Subcutaneous adipose tissue (tissue), 4 donors: ENCODE results near the gene ADGRD2. TPM values are rescaled to one million over a fixed set of nuclear protein-coding genes. Genes with fewer than 3 reads are reported as not detected.

Experiments
- CTCF ChIP-seq: fragments of 450-650 bp; IDR thresholded peaks from one replicate; pipeline ENCODE4 v1.5.1; 2016; ENCODE audit warnings: low read depth, mild to moderate bottlenecking, control low read depth, antibody characterized with exemption, moderate library complexity
- total RNA-seq, 4 donors: library from RNA; depleted of rRNA; stranded (reverse); fragments of >200 nt; gene quantifications; one replicate each; pipeline ENCODE4 v1.1.0, GENCODE V29; 2016

The ADGRD2 gene
- total RNA-seq, 4 donors from 2014 or later = not detected

DNA sequence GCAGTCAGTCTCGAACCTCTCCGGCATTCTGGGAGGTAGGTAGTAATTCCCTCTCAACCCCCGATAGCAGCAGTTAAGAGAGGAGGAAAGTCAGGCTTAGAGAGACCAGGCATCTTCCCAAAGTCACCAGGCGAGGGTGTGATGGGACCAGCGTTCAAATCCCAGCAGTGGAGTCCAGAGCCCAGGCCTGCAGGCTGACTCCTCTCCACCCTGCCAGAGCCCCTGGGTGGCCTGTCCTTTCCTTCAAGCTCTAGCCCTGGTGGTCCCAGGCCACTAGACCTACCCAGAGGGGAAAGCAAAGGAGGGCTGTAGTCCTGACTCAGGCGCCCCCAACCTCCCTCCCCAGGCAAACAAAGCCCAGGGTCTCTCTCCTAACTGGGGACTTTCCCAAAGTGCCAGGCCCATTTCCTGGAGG, 61.2 kb downstream of the ADGRD2 start:
- TF ChIP-seq CTCF = no peak

DNA sequence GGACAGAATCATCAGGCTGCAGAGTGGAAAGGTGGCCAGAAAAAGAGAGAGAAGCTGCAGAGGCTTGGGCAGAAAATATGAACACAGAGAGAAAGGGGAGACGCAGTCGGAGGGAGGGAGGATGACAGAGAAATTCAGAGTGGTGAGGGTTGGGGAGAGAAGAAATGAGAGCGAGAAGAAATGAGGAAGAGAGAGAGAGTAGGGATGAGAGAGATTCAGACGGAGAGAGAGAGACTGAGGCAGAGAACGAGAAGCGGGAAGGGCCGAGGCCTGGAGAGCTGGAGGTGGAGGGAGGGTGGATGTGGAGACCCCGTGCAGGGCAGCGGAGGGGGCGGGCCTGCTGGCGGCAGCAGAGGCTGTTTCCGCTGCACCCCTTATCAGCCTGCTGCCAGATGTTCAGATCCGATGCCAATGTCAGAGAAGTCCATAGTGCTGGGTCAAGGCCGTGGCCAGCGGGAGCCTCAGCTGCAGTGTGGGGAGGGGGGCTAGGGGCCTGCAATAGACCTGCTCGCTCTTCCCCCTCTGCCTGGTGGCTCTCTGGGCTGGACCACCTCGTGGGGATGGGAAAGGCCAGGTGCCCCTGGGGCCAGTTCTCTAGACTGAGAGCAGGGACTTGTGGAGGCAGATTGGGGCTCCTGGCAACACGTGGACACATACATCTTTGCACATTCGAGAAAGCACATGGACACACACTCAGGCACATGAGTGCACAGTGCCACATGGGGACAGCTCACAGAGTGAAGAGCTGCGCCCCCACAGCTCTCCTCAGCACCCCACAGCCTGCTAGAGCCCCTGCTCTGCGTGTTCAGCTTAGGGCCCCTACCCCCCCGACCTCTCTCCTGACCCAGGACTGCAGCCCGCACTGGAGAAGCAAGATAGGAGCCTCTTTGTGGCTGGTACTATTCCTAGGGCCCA, 61.9 kb downstream of the ADGRD2 start:
- no peak for TF ChIP-seq CTCF

DNA sequence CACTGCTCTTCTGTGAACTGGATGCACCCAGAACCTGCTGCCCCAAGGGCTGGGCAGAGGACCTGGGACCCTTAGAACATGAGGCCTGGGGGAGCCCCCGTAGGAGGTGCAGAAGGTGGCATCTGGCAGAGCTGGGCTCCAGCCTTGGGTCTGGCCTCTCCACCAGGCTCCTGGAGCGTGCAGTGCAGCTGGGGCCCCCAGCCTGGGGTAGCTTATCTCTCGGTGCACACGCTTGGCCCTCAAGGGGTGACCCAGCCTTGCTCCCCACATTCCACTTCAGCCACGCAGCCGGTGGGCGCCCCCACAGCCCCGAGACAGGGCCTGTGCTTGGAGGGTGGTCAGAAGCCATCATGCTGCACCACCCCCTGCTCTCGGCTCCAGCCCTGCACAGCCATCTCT, 62.6 kb downstream of the ADGRD2 start:
- TF ChIP-seq CTCF = no peak

DNA sequence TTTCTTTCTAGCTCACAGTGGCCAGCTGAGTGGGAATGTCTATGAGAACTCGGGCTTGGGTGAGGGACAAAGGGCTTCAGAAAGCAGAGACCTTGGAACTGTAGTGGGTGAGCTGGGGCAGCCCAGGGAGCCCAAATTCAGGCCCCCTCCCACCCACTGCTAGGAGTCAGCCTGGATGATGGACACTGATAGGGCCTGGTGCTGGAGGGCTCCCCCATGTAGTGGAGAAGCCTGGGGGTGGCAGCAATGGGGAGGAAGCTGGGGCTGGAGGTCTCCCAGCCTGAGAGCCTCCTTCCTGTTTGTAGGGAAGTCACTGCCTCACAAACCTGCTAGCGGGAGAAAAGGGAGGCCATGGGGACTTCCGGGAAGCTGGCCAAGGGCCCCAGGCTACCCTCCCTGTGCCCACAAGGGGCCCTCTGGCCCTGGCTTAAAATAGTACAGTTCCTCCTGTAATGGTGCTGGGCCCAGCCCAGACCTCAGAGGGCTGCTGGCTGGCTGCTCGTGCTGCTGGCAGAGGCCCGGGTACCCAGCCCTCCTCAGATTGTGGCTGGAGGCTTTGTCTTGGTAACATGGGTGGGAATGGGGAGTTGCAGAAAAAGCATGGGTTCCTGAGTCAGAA, 63.2 kb downstream of the ADGRD2 start:
- no peak for TF ChIP-seq CTCF

GRCh38 chr9:124514125-124514524, 63.9 kb downstream of the ADGRD2 start:
- TF ChIP-seq CTCF = no peak

GRCh38 chr9:124514874-124515273, 64.6 kb downstream of the ADGRD2 start:
- TF ChIP-seq CTCF = no peak

- no peak for TF ChIP-seq CTCF
Measured at GRCh38 chr9:124517600-124517999, 67.3 kb downstream of the ADGRD2 start.
